Measurements from ENCODE around the gene ABCC8.

ABCC8 gene

GRCh38 chr11:17351172-17351509, 125.5 kb downstream of the ABCC8 start:
- no peak for DNase-seq (ENCODE audit: low spot score)

DNA sequence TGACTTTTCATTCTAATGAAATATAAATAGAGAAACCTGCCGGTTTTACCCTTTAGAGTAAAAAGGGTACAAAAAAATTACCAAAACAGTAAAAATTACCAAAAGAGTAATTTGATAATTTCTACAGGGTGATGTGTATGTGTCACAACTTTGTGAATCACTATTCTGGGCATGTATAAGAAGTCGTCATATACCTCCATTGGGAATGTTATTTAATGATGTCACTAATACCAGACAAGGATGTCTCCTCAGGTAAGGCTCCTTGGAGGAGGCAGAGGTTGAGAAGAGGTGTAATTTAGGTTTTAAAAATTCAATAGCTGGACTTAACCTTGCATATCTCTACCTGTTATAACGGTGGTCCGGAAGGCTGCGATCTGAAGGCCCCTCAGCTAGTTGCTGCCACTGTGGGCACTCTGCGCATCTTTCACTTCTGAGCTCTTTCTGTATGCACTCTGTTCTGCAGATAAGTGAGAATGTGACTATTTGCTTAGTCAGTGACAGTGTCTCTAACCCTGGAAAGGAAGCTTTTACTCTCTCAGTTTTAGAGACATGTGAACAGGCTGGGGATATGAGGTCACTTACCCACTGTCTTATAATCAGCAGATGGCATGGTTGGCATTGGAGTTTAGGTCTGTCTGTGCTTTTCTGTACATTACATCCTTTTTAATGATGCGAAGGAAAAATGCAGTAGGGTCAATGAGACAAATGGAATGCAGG, 126.0 kb downstream of the ABCC8 start:
- no peak for DNase-seq (ENCODE audit: low spot score)

- no peak for DNase-seq (ENCODE audit: low spot score)
These were observed 129.0 kb downstream of the ABCC8 start for GRCh38 chr11:17347676-17348075.

DNA sequence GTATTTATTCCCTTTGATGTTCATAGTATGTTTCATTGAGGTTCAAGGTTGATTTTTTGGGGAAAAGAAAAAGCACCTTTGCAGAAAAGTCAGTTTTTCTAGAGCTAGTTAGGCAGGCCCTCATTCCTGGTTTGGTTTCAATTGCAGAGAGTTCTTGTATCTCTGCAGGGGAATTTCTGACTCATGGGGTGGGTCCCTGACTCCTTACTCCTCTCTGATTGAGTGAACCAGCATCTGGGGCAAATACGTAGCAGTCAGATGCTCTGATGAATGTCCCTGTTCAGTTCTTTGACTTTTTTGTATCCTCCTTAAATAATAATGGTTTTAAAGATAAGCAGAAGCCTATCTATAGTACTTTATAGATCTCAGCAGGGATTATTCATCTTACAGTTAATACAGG, 132.7 kb downstream of the ABCC8 start:
- DNase-seq (ENCODE audit: low spot score): peak; percentile 87

DNA sequence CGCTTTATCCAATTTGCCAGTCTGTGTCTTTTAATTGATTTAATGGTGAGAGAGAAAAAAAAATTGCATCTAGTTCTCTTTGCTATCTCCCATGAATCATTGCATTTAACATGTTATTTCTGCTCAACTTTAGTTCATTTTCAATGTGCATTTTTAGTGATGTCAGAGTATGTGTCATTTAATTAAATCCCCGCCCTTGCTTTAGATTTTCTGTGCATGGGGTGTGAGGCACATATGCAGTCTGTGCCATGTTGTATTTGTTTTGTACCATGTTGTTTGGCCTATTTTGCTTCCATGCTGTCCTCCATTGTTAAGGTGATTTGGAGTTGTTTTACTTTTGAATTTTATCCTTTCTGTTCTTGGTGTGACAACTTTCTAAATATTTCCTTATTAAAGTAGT, 133.4 kb downstream of the ABCC8 start:
- DNase-seq (ENCODE audit: low spot score): no peak

All from AG08395 (cell line).